GM12875 (cell line): ENCODE results near the gene CDCA8.

Experiments
- H3K4me3 ChIP-seq: one replicate; pipeline ENCODE4 v1.5.1; 2011; ENCODE audit warnings: low read depth, low read length, control low read depth
- TF ChIP-seq, protein P1 (sequence below): IDR thresholded peaks from 2 replicates; pipeline ENCODE4 v1.5.1; 2011; ENCODE audit warnings: low read depth, mild to moderate bottlenecking, control low read depth, inconsistent platforms, low read length, moderate library complexity, borderline replicate concordance; ENCODE audit not compliant: insufficient read depth

CDCA8 gene

GRCh38 chr1:37655274-37655673 lies 37.0 kb upstream of the CDCA8 start:
- TF ChIP-seq, protein P1, sequence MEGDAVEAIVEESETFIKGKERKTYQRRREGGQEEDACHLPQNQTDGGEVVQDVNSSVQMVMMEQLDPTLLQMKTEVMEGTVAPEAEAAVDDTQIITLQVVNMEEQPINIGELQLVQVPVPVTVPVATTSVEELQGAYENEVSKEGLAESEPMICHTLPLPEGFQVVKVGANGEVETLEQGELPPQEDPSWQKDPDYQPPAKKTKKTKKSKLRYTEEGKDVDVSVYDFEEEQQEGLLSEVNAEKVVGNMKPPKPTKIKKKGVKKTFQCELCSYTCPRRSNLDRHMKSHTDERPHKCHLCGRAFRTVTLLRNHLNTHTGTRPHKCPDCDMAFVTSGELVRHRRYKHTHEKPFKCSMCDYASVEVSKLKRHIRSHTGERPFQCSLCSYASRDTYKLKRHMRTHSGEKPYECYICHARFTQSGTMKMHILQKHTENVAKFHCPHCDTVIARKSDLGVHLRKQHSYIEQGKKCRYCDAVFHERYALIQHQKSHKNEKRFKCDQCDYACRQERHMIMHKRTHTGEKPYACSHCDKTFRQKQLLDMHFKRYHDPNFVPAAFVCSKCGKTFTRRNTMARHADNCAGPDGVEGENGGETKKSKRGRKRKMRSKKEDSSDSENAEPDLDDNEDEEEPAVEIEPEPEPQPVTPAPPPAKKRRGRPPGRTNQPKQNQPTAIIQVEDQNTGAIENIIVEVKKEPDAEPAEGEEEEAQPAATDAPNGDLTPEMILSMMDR = no peak
- H3K4me3 ChIP-seq = no peak overlapping the region

DNA sequence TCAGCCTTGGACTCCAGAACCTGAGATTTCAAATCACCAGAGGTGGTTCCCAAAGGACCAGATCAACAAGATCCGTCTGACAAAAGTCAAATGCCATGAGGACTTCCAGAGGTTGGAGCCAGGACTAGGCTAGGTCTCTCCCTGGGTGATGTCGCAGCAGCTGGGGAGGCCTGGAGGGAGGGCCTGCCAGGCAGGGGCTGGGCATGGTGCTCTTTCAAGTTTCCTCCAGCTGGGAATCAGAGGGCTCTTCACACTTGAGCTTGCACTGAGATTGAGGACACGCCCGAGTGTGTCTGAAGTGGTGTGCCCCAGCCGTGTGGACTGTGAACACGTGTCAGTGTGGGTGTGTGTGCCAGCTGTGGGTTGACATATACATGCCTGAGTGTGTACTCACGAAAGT lies 36.3 kb upstream of the CDCA8 start:
- TF ChIP-seq, protein P1 = no peak
- no peak overlapping the region for H3K4me3 ChIP-seq

DNA sequence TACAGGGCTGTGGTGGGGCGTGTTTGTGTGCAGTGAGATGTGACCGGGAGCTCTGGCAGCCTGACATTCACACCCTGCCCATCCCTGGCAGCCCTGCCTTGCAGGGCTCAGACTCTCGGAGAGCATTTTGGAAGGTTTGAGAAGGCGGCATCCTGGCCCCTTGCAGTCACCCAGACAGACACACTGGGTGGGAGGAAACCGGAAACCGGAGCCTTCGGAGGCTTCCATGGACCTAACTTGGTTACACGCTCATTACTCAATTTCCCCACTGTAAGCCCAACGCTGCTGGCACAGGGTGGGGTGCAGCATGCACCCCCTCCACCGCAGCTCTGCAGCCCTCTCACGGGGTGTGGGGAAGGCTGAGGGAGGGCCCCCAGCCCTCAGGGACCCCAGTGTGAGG lies 35.4 kb upstream of the CDCA8 start:
- H3K4me3 ChIP-seq = no peak overlapping the region
- TF ChIP-seq, protein P1 = no peak

GRCh38 chr1:37657620-37658412 lies 34.5 kb upstream of the CDCA8 start:
- H3K4me3 ChIP-seq = no peak overlapping the region
- TF ChIP-seq, protein P1 = no peak

DNA sequence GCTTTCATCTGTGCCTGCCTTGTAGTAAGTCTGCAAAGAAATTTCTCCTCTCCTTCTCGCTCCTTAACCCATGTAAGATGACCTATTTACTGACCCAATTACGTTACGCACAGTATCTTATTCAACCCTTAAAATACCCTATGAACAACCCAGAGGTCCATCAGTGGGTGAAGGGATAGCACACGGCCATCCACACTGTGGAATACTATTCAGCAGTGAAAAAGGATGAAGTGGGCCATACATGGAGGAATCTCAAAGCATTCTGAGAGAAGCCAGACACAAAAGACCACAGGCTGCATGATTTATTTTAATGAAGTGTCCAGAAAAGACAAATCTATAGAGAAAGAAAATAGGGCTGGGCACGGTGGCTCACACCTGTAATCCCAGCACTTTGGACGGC lies 33.8 kb upstream of the CDCA8 start:
- TF ChIP-seq, protein P1 = no peak
- H3K4me3 ChIP-seq = no peak overlapping the region

GRCh38 chr1:37660664-37661063 lies 31.7 kb upstream of the CDCA8 start:
- TF ChIP-seq, protein P1 = no peak
- no peak overlapping the region for H3K4me3 ChIP-seq

DNA sequence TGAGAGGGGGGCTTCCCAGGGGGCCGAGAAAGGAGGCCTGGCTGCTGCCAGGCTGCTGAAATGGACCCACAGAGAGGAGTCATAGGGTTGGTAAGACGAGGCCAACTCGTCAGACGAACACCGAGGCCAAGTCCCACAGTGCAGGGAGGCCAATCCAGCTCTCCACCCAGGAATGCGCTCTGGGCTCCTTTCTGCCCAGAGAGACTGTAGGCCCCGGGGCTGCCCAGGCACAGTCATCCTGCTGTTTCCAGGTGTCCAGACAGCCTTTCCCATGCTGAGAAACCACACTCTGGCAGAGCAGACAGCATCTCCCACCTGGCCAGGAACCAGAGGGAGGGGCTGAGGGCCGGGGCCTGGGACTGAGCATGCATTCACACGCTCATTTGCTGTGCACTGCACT lies 30.9 kb upstream of the CDCA8 start:
- H3K4me3 ChIP-seq = no peak overlapping the region
- TF ChIP-seq, protein P1 = no peak
